Measurements from ENCODE around the gene FGF7. TPM values are rescaled to one million over a fixed set of nuclear protein-coding genes. Genes with fewer than 3 reads are reported as not detected.
"Not testable (repeated sequence)": the region's sequence is repeated elsewhere in the genome, so short reads cannot be mapped to it uniquely, and the experiment has no call there.

FGF7 gene
- total RNA-seq, 1 experiment from 2014 or later = not detected

DNA sequence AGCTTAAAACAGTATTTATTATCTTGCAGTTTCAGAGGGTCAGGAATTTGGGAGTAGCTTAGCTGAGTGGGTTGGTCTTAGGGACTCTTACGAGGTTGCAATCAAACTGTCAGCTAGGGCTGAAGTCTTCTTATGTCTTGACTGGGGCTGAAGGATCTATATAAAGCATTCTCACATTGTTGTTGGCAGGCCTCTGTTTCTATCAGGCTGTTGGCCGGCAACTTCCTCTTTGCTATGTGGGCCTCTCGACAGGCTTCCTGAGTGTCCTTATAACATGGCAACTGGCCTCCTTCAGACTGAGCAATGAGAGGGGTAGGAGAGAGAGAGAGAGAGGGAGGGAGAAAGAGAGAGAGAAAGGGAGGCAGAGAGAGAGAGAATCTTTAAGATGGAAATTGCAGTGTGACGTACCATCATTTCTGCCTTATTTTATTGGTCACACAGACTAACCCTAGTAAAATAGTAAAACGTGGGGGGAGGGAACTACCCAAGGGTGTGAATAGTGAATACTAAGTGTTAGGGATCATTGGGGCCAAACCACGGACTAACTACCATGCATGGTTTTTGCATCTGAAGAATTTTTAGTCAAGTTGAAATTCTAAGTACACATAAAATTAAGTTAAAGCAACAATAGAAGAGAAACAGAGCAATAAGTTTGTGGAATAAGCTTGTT lies 16.1 kb downstream of the FGF7 start:
- DNase-seq (ENCODE audit: low spot score) = no peak

GRCh38 chr15:49439678-49440395 lies 16.8 kb downstream of the FGF7 start:
- no peak for DNase-seq (ENCODE audit: low spot score)

GRCh38 chr15:49441356-49441755 lies 18.3 kb downstream of the FGF7 start:
- no peak for DNase-seq (ENCODE audit: low spot score)

DNA sequence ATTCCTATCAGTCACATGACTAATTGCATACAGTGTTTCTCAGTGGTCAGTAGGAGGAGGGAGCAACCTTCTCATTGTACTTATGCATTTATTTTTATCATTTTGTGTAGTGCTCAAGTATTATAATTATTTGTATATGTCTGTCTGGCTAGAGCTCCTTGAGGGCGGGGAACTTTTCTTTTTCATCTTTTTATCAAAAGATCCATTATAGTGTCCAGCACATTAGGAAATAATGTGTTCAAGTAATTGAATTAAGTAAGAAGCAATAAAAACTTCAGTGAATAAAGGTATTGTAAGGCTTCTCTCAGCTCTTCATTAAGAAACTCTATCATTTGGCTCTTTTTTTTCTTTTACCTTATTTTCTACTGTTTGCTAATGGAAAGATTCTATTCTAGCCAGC lies 18.8 kb downstream of the FGF7 start:
- no peak for DNase-seq (ENCODE audit: low spot score)

GRCh38 chr15:49452595-49452994 lies 29.6 kb downstream of the FGF7 start:
- DNase-seq (ENCODE audit: low spot score) = no peak

DNA sequence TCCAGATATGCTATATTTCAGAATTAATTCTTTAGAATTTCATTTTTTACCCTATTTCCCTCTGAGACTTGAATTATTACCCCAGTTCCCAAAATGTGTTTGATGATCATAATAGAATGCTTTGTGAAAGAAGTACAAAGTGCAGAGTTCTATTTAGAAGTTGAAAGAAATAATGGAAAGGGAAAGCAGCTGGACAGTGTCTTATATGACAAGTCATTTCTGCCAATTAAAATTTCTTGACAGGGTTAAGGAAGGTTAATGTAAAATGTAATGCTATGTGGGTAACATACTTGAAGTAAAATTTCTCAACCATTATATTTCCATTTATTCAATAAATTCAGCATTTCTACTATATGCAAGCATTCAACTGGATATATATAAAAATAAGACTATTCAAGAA lies 33.1 kb downstream of the FGF7 start:
- no peak for DNase-seq (ENCODE audit: low spot score)

DNA sequence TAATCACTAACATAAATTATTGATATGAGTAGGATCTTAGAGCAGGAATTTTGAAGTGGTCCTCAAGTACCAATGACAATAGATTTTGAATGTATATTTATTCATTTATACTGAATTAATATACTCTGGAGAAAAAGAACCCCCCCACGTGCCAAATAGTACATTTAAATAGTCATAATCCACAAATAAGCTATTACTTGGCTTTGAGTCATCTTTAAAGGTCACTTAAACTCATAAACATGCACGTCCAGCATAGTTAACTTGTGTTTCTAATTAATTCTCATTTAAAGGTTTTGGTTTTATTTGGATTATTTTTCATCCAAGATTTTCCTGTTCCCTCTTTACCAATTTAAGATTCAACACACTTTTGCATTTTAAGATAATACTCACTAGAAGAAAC lies 35.1 kb downstream of the FGF7 start:
- no peak for DNase-seq (ENCODE audit: low spot score)

DNA sequence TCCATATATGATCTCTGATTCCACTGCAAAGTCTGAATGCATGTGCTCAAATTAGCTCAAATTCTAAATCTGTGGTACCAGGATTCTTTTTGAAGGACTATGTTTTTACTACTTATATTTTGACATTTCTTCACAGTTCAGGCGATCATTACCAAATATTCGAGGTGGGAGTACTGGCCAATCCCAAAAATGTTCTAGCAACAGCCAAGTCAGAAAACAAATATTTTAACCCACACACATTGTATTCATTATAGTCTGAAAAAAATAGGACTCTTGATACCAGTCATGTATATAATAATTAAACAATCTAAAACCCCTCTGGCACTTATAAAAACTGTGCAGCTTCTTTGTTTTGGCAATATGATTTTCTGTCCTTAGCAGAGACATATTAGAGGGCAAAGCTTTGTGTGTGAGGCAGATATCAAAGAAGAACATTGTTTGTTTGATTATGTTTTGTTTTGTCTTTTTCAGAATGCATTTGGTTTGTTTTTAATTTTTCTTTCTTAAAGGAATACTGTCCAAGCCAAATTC lies 37.4 kb downstream of the FGF7 start:
- DNase-seq (ENCODE audit: low spot score) = no peak

DNA sequence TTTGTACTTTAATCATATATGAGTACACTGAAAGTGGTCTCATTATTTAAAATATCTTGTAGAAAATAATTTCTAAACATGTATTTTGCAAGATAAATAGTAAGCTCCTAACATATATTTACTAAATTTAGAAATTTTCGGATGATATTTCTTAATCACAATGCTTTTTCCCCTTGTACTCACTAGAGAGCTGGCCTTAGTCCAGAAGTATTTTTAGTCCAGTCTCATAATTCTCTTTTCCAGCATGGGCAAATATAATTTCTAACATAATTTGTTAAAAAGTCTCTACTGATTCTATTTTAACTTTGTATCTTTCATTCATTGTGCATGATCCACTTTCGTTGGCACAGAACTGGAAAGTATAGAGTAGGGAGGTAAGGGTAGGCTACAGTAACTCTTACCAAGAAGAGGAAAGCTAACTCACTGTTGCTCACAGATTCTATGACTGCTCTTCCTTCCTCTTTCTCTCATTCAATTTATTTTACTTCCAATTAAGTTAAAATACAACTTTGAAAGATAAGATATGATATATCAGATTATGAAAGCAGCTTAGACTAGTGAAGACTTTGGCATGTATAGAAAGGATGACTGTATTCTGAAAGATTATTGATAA lies 39.3 kb downstream of the FGF7 start:
- no peak for DNase-seq (ENCODE audit: low spot score)

- DNase-seq (ENCODE audit: low spot score) = no peak
Observed at GRCh38 chr15:49464522-49464921, 41.5 kb downstream of the FGF7 start.

DNA sequence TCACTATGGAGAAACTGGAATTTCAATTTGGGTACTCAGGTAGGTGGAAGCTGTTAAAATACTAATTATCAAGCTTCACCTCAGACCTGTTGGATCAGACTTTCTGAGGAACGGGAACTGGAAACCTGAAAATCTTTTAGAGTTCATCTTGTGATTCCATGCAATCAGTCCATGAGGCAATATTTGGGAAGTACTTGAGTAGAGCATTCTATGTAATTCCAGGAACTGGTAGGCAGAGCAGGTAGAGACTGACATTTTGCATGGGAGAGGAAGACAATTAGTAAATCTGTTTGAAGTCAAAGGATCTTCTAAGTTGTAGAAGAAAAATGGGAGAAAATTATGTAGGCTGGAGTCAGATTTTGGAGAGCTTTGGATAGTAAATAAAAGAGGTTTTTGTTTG lies 43.1 kb downstream of the FGF7 start:
- no peak for DNase-seq (ENCODE audit: low spot score)

- DNase-seq (ENCODE audit: low spot score) = no peak
Observed at GRCh38 chr15:49467746-49468480, 44.9 kb downstream of the FGF7 start.

GRCh38 chr15:49468481-49468839 lies 45.4 kb downstream of the FGF7 start:
- no peak for DNase-seq (ENCODE audit: low spot score)

- peak; percentile 18 for DNase-seq (ENCODE audit: low spot score)
Observed at GRCh38 chr15:49471248-49471647, 48.2 kb downstream of the FGF7 start.

DNA sequence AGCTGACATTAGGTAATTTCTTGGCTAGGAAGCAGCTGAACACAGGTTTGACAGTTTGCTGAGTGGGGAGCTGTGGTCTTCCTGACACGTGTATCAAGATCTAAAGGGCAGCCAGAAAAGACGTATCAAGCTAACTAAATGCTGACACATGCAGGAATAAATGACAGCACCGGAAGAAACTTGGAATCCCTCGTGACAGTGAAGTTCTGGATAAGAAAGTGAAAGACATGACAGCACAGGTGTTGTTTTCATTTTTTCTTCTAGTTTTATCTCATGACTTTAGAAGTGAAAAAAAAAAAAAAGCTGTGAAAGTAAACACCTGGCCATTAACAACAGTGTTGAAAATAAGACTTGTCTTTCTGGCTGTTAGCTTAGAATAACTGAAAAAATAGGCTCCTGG lies 48.7 kb downstream of the FGF7 start:
- no peak for DNase-seq (ENCODE audit: low spot score)

DNA sequence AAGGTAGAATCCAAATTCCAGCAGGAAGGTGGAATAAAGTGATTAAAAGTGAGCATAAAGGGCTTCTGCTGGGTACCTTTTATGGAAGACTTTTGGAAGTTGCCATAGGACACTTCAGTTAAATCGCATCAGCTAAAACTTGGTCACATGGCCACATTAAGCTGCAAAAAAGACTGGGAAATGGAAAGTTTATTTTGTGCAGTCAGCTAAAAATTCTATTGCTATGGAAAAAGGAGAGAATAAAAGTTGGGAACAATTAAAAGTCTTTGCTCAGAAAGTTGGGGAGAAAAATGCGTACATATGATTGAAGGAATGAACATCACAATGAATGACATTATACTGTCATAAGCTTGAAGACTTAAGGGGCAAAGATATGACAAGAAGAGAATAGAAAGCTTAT lies 49.3 kb downstream of the FGF7 start:
- DNase-seq (ENCODE audit: low spot score) = no peak

DNA sequence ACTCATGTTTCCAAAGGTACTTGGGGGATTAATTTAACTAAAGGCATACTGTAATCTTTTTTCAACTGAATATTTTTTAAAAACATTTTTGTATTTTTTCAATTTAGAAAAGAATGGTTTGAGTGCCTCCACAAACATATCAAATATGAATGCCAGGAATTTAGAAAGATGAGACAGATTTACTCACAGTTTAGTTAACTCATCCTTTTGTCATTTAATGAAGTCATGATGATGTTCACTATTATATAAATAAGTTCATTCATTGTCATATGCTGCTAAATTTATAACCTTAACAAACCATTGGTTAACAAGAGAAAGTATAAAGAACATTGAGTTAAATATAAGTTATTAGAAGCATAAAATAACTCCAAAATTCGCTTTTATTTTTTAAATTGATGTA lies 50.0 kb downstream of the FGF7 start:
- no peak for DNase-seq (ENCODE audit: low spot score)

- not testable (repeated sequence) for DNase-seq (ENCODE audit: low spot score)
Observed at GRCh38 chr15:49478021-49478420, 55.0 kb downstream of the FGF7 start.

GRCh38 chr15:49478982-49479381 lies 55.9 kb downstream of the FGF7 start:
- not testable (repeated sequence) for DNase-seq (ENCODE audit: low spot score)

DNA sequence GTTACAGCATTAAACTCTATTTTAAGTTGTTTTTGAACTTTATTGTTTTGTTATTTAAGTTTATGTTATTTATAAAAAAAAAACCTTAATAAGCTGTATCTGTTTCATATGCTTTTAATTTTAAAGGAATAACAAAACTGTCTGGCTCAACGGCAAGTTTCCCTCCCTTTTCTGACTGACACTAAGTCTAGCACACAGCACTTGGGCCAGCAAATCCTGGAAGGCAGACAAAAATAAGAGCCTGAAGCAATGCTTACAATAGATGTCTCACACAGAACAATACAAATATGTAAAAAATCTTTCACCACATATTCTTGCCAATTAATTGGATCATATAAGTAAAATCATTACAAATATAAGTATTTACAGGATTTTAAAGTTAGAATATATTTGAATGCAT lies 62.4 kb downstream of the FGF7 start:
- DNase-seq (ENCODE audit: low spot score) = not testable (repeated sequence)

- no peak for DNase-seq (ENCODE audit: low spot score)
Observed at GRCh38 chr15:49490966-49491365, 67.9 kb downstream of the FGF7 start.

DNA sequence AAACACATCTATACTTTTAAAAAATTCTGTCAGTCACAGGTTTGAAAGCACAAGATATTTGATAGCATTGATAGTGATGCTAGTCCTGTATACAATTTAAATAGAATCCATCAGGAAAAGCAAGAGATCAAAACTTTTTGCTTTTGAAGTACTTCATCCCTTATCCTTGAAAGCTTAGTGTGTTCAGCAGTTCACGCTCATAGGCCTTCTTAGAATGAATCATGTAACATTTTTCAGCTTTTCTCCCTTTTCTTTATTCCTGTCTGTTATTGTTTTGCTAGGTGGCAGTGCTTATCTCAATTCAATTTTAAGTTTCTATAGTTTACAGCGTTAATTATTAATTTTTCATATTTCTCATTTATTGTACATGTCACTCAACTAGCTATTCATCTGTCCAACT lies 69.1 kb downstream of the FGF7 start:
- DNase-seq (ENCODE audit: low spot score) = no peak

Data from HT-29 (cell line).